Measurements from ENCODE around the gene DPP4. TPM values are rescaled to one million over a fixed set of nuclear protein-coding genes. Genes with fewer than 3 reads are reported as not detected.

The DPP4 gene
- total RNA-seq, 2 experiments from 2014 or later, result 101 to 107 TPM

DNA sequence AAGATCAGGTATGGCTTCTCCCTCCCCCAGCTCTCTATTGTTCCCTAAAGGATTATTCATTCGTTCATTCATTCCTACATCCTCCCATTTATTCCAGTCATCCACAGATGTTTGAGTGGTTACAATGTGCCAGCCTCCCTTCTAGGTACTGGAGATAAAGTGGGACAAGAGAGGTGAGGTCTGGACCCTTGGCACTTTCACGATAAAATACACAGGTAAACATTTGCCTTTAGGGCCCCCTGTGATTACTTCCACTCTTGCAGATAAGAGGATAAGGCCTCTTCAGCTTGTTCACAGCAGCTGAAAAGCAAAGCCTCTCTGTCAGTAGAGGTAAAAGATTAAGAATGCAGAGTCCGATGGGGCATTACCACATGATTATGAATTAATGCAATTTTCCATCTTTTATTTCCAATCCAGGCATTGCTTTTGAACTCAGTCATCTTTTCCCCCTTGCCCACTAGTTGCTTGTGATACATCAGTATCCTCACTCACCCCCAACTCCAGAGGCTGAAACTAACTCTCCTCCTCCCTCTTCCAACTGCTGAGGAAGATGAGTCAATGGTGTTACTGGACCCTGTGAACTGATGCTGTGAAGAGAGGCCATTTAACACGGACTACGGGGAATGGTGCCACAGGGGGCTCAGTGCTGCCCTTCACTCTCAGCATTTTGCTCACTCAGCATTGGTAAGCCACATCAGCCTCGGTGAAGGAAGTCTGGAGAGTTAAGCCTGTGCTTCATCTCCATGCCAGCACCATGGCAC lies 1.1 kb upstream of the DPP4 start:
- peaks cover 23% of the 10 kb centered on the region for H3K9me3 Mint-ChIP-seq
- DNase-seq (no peak), ATAC-seq (ENCODE audit: low read depth) (no peak)
- POLR2A ChIA-PET, result interaction anchor here (0.8 to 2.6 kb wide), 6 partner anchors 9 to 121 kb away, joined by 3 to 24 read pairs (median 5); no protein-coding TSS in a partner anchor
- H3K4me3 Mint-ChIP-seq, result peak overlapping the region; percentile 91
- H3K4me1 Mint-ChIP-seq, result peaks cover 34% of the 10 kb centered on the region
- no peaks in the 10 kb centered on the region for H3K27me3 Mint-ChIP-seq
- peaks cover 73% of the 10 kb centered on the region for H3K36me3 Mint-ChIP-seq
- peak overlapping the region; percentile 85 for H3K27ac Mint-ChIP-seq

DNA sequence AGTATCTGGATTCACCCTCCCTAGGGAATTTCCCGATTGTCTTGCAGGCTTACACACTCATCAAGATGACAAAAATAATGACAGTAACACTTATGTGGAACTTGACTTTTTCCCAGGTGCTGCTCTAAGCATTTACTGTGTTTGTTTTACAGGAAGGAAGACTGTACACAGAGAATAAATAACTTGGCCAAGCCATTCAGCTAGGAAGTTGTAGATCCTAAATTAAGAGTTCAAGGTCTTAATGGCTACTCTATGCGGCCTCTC lies 549 bp upstream of the DPP4 start:
- H3K36me3 Mint-ChIP-seq, result peaks cover 69% of the 10 kb centered on the region
- ATAC-seq (ENCODE audit: low read depth) (no peak), DNase-seq (no peak)
- peaks cover 35% of the 10 kb centered on the region for H3K4me1 Mint-ChIP-seq
- POLR2A ChIA-PET, result interaction anchor here (0.8 to 3.3 kb wide), 7 partner anchors 9 to 121 kb away, joined by 3 to 24 read pairs (median 5); no protein-coding TSS in a partner anchor
- H3K27me3 Mint-ChIP-seq, result no peaks in the 10 kb centered on the region
- peaks cover 19% of the 10 kb centered on the region for H3K9me3 Mint-ChIP-seq
- H3K27ac Mint-ChIP-seq, result peak overlapping the region; percentile 85
- peak overlapping the region; percentile 91 for H3K4me3 Mint-ChIP-seq

DNA sequence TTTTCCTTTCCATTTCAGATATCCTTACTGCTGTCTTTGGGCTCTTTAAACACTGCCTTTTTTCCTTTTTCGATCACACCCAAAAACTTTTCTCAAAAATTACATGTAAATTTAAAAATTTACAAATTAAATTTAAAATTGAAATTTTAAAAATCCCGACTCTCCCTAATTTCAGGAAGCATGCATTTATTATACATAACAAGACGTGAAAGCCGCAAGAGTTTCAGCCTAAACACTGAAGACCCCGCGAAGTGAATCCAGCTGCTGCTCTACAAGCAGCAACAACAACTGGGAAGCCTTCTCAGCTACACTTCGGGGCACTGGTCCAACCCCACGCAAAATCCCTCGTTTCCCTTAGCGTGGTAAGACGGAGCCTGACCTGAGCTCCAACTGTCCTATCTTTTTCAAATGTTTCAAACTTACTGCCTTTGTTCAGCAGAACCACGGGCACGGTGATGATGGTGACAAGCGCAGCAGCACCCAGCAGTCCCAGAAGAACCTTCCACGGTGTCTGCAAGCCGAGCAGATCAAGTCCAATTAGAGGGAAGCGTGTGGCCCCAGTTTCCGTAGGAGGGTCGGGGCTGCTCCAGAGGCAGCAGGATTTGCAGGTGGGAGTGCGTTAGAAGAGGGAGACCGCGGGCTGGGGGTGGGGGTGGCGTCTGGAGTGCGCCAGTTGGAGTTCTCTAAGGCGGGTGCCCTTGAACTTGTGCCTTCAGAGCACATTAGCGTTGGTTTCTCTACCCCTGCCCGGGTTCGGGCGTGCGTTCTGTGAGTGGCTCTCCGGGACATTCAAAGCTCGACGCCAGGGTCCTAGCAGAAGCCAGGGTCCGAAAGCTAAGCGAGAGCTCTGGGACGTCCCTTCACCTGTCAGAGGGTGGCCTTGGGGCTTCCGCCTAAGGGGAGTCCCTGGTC lies 783 bp downstream of the DPP4 start:
- POLR2A ChIA-PET, result interaction anchor here (0.6 to 3.3 kb wide), 18 partner anchors 8 to 765 kb away, joined by 3 to 24 read pairs (median 4); partner anchors contain the start of gene PSMD14
- Mint-ChIP-seq H3K36me3 (peaks cover 67% of the 10 kb centered on the region), H3K9me3 (peaks cover 8% of the 10 kb centered on the region), H3K27me3 (no peaks in the 10 kb centered on the region), H3K27ac (peak overlapping the region; percentile 95), H3K4me1 (peaks cover 44% of the 10 kb centered on the region), H3K4me3 (peak overlapping the region; percentile 91)
- DNase-seq (no peak), ATAC-seq (ENCODE audit: low read depth) (peak; percentile 34)

DNA sequence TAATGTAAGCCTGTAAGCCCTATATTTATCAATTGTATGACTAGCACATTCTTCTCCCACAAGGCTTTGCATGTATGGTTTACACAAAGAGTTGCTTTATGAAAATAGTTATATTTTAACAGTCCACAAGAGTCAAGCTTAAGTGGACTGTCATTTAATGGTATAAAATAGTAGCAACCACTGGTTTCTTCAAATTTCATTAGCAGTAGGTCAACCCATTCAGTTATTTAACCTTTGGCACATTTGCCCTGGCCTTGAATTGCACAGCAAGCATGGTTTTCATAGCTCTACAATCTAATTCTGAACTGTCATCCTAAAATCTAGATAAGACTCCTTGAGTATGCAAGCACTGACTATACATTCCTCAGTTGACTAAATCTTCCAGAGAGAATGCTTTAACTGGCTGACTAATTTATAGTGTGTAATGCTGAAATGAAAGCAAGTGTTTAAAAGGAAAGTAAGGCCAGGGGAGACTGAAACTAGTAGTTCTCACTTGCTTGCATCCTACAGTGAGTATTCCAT lies 1.8 kb downstream of the DPP4 start:
- Mint-ChIP-seq H3K36me3 (peaks cover 66% of the 10 kb centered on the region), H3K4me1 (peaks cover 51% of the 10 kb centered on the region)
- ATAC-seq (ENCODE audit: low read depth), result peak; percentile 37

GRCh38 chr2:162071001-162071400 lies 3.0 kb downstream of the DPP4 start:
- ATAC-seq (ENCODE audit: low read depth), result no peak
- DNase-seq, result no peak
- POLR2A ChIA-PET, result interaction anchor here (0.8 to 1.9 kb wide), 2 partner anchors 71 to 79 kb away, joined by 3 to 9 read pairs; no protein-coding TSS in a partner anchor
- Mint-ChIP-seq H3K27me3 (no peaks in the 10 kb centered on the region), H3K27ac (peak overlapping the region; percentile 55), H3K9me3 (no peaks in the 10 kb centered on the region), H3K36me3 (peaks cover 68% of the 10 kb centered on the region), H3K4me3 (peak overlapping the region; percentile 91), H3K4me1 (peaks cover 57% of the 10 kb centered on the region)

More for the DNA sequence above, 1.8 kb downstream of the DPP4 start:
- Mint-ChIP-seq H3K4me3 (peak overlapping the region; percentile 91), H3K9me3 (no peaks in the 10 kb centered on the region), H3K27me3 (no peaks in the 10 kb centered on the region), H3K27ac (peak overlapping the region; percentile 95)
- no peak for DNase-seq
- POLR2A ChIA-PET, result interaction anchor here (1.3 to 3.3 kb wide), 6 partner anchors 9 to 115 kb away, joined by 3 to 17 read pairs (median 8); no protein-coding TSS in a partner anchor

GRCh38 chr2:162070228-162070936 lies 3.6 kb downstream of the DPP4 start:
- H3K4me1 Mint-ChIP-seq, result peaks cover 55% of the 10 kb centered on the region
- DNase-seq, result no peak
- H3K36me3 Mint-ChIP-seq, result peaks cover 67% of the 10 kb centered on the region
- H3K4me3 Mint-ChIP-seq, result peak overlapping the region; percentile 91
- POLR2A ChIA-PET, result interaction anchor here (0.8 to 1.9 kb wide), 2 partner anchors 71 to 78 kb away, joined by 3 to 9 read pairs; no protein-coding TSS in a partner anchor
- H3K27ac Mint-ChIP-seq, result peak overlapping the region; percentile 55
- H3K9me3 Mint-ChIP-seq, result no peaks in the 10 kb centered on the region
- H3K27me3 Mint-ChIP-seq, result no peaks in the 10 kb centered on the region
- no peak for ATAC-seq (ENCODE audit: low read depth)

- H3K9me3 Mint-ChIP-seq, result no peaks in the 10 kb centered on the region
- no peaks in the 10 kb centered on the region for H3K27me3 Mint-ChIP-seq
- ATAC-seq (ENCODE audit: low read depth), result no peak
- no peak overlapping the region for H3K27ac Mint-ChIP-seq
- no peak for DNase-seq
- POLR2A ChIA-PET, result interaction anchor here (0.5 to 2.4 kb wide), 2 partner anchors 10 to 109 kb away, joined by 3 to 18 read pairs; no protein-coding TSS in a partner anchor
- peaks cover 71% of the 10 kb centered on the region for H3K36me3 Mint-ChIP-seq
- peak overlapping the region; percentile 64 for H3K4me3 Mint-ChIP-seq
- H3K4me1 Mint-ChIP-seq, result peaks cover 57% of the 10 kb centered on the region
Observed at GRCh38 chr2:162069267-162069903, 4.6 kb downstream of the DPP4 start.

- H3K27ac Mint-ChIP-seq, result no peak overlapping the region
- POLR2A ChIA-PET, result interaction anchor here (1.3 to 2.4 kb wide), 2 partner anchors 9 to 115 kb away, joined by 3 to 18 read pairs; no protein-coding TSS in a partner anchor
- H3K36me3 Mint-ChIP-seq, result peaks cover 77% of the 10 kb centered on the region
Observed at GRCh38 chr2:162067596-162067995, 6.4 kb downstream of the DPP4 start.

GRCh38 chr2:162065767-162066166 lies 8.2 kb downstream of the DPP4 start:
- POLR2A ChIA-PET, result interaction anchor here (0.6 to 1.4 kb wide), 2 partner anchors 8 to 39 kb away, joined by 3 read pairs; partner anchors contain the start of gene DPP4
- no peaks in the 10 kb centered on the region for H3K27me3 Mint-ChIP-seq
- H3K9me3 Mint-ChIP-seq, result no peaks in the 10 kb centered on the region
- ATAC-seq (ENCODE audit: low read depth), result no peak
- H3K4me1 Mint-ChIP-seq, result peaks cover 71% of the 10 kb centered on the region
- no peak overlapping the region for H3K27ac Mint-ChIP-seq
- H3K4me3 Mint-ChIP-seq, result no peak overlapping the region
- H3K36me3 Mint-ChIP-seq, result peaks cover 73% of the 10 kb centered on the region
- DNase-seq, result no peak

More at GRCh38 chr2:162067596-162067995, 6.4 kb downstream of the DPP4 start:
- Mint-ChIP-seq H3K4me3 (no peak overlapping the region), H3K4me1 (peaks cover 73% of the 10 kb centered on the region), H3K9me3 (no peaks in the 10 kb centered on the region), H3K27me3 (no peaks in the 10 kb centered on the region)
- ATAC-seq (ENCODE audit: low read depth), result no peak
- DNase-seq, result no peak

DNA sequence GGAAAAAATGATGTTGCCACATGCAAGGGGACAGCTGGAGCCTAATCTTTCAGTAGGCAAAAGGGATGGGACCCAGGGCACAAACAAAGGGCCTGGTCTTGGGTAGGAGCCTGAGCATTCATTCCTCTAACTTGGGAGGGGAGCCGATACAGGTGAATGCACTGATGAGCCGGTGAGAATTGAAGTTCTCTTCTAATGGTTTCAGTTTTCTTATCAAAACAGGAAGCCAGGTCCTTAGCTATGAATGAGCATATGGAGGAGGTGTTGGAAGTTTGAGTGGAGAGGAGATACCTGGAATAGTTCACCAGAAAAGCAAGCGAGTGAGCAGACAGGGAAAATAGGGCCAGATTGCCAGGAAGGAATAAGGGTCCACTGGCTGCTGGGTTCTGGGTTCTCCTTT lies 10.1 kb downstream of the DPP4 start:
- peaks cover 70% of the 10 kb centered on the region for H3K36me3 Mint-ChIP-seq
- peaks cover 72% of the 10 kb centered on the region for H3K4me1 Mint-ChIP-seq
- POLR2A ChIA-PET, result no interaction called here
- no peaks in the 10 kb centered on the region for H3K27me3 Mint-ChIP-seq
- H3K4me3 Mint-ChIP-seq, result peak overlapping the region; percentile 76
- H3K9me3 Mint-ChIP-seq, result no peaks in the 10 kb centered on the region
- H3K27ac Mint-ChIP-seq, result peak overlapping the region; percentile 83
- DNase-seq (no peak), ATAC-seq (ENCODE audit: low read depth) (peak; percentile 50)

DNA sequence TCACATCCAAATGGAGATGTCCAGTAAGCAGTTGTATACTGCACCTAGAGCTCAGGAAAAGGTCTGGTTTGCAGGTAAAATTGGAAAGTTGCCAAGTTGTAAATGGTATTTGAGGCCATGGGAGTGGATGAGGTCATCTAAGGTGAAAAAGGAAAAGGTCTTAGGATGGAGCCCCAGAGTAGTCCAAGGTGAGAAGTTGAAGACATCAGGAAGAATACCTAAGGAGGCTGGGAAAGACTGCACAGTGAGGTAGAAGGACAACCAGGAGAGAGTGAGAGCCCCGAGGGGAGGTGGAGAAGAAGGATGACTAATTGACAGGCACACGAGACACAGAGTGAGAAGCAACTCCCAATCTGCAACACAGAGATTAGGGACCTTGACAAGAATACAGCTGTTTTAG lies 10.7 kb downstream of the DPP4 start:
- H3K27me3 Mint-ChIP-seq, result no peaks in the 10 kb centered on the region

GRCh38 chr2:162062559-162062958 lies 11.5 kb downstream of the DPP4 start:
- no peak for ATAC-seq (ENCODE audit: low read depth)
- Mint-ChIP-seq H3K4me1 (peaks cover 77% of the 10 kb centered on the region), H3K36me3 (peaks cover 66% of the 10 kb centered on the region), H3K9me3 (no peaks in the 10 kb centered on the region), H3K4me3 (peak overlapping the region; percentile 76), H3K27ac (peak overlapping the region; percentile 83), H3K27me3 (no peaks in the 10 kb centered on the region)
- POLR2A ChIA-PET, result interaction anchor here (0.7 to 0.9 kb wide), 2 partner anchors 10 to 56 kb away, joined by 3 read pairs; no protein-coding TSS in a partner anchor
- DNase-seq, result no peak

More for the DNA sequence above, 10.7 kb downstream of the DPP4 start:
- no peak for DNase-seq
- Mint-ChIP-seq H3K4me1 (peaks cover 74% of the 10 kb centered on the region), H3K27ac (peak overlapping the region; percentile 83), H3K36me3 (peaks cover 69% of the 10 kb centered on the region), H3K4me3 (peak overlapping the region; percentile 76), H3K9me3 (no peaks in the 10 kb centered on the region)
- ATAC-seq (ENCODE audit: low read depth), result no peak
- POLR2A ChIA-PET, result interaction anchor here (0.9 kb wide), 1 partner anchor 9 kb away, joined by 3 read pairs; no protein-coding TSS in a partner anchor
